GM12891 (cell line): ENCODE results near the gene DUSP5.

ENCODE experiments used
- DNase-seq: peaks from one replicate; pipeline ENCODE4 v3.0.0; 2011; ENCODE audit warnings: low spot score; ENCODE audit not compliant: insufficient read length
- FAIRE-seq: peaks from 2 replicates; lab custom pipeline; 2011; peaks lifted over from hg19 to GRCh38; lab: Jason Lieb, UNC
- PAX5 ChIP-seq: IDR thresholded peaks from 2 replicates; pipeline ENCODE4 v1.6.1; 2011; ENCODE audit warnings: low read length, moderate library complexity, mild to moderate bottlenecking; ENCODE audit not compliant: insufficient read depth, severe bottlenecking
- POLR2A ChIP-seq: IDR thresholded peaks from 2 replicates; pipeline ENCODE4 v1.6.1; 2011; ENCODE audit warnings: low read depth, low read length, control low read depth
- POLR2AphosphoS5 ChIP-seq: IDR thresholded peaks from 2 replicates; pipeline ENCODE4 v1.6.1; 2011; ENCODE audit warnings: low read depth, low read length, control low read depth
- POU2F2 ChIP-seq: IDR thresholded peaks from 2 replicates; pipeline ENCODE4 v1.6.1; 2011; ENCODE audit warnings: low read depth, mild to moderate bottlenecking, control low read depth, low read length, moderate library complexity
- SPI1 ChIP-seq: IDR thresholded peaks from 2 replicates; pipeline ENCODE4 v1.6.1; 2011; ENCODE audit warnings: low read depth, low read length, control low read depth
- TAF1 ChIP-seq: IDR thresholded peaks from 2 replicates; pipeline ENCODE4 v1.6.1; 2011; ENCODE audit warnings: low read depth, low read length, control low read depth

The DUSP5 gene

DNA sequence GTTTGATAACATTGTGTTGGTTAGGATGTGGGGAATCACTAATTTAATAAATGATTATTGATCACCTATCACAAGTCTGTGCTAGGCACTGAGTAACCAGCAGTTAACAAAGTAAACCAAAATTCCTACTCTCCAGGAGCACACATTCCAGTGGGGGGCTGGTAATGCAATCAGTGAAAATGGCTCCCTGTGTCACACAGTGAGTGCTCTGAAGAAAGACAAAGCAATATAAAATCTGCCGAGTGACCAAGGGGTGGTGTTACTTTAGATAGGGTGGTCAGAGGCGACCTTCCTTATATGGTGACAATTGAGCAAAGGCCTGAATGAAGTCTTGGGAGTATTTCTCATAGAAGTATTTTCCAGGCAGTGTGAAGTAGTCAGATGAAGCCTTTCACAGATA, 56.2 kb downstream of the DUSP5 start:
- TF ChIP-seq TAF1 (no peak), POU2F2 (no peak), PAX5 (no peak), SPI1 (no peak), POLR2AphosphoS5 (no peak), POLR2A (no peak)
- FAIRE-seq: no peak

DNA sequence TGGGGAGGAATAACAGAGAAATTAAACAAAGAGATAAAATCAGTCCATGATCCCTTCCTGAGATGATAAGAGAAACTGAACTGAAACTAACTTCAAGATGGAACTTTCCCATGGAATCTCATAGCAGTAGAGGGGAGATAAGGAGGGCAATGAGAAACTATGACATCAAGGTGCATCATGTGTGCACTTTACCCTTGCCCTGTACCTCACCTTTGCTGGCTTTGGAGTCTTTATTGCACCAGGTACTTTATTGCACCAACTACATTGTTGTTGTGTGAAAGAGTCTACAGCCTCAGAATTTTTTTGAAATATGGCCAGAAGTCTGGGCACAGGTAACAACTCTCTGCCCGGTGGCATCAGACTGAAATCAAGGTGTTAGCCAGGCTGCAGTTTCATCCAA, 58.6 kb downstream of the DUSP5 start:
- TF ChIP-seq POLR2A (no peak), POU2F2 (no peak)
- no peak for FAIRE-seq
- no peak for DNase-seq

More for the DNA sequence above, 56.2 kb downstream of the DUSP5 start:
- no peak for DNase-seq

DNA sequence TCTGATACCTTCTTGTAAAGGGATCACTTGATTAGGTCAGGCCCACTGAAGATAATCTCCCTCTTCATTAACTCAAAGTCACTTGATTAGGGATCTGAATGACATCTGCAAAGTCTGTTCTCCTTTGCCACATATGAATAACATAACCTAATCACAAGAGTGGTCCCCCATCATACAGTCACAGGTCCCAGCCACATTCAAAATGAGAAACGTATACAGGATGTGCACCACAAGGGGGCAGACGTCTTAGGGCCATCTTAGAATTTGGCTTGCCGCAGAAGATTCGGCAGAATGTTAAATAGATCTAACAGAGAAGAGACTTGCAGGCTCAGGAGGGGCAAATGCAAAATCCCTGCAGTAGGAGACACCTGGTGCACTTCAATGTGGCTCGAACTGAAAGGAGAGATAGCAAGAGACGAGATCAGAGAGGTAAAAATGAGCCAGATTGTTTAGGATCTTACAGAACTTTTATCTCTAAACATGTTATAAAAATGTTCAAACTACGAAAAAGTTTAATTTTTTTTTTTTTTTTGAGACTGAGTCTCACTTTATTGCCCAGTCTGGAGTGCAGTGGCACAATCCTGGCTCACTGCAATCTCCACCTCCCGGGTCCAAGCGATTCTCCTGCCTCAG, 59.4 kb downstream of the DUSP5 start:
- FAIRE-seq: peak; percentile 97
- DNase-seq: peak; percentile 27
- TF ChIP-seq SPI1 (no peak), TAF1 (no peak), PAX5 (no peak), POLR2AphosphoS5 (no peak), POU2F2 (no peak), POLR2A (no peak)

DNA sequence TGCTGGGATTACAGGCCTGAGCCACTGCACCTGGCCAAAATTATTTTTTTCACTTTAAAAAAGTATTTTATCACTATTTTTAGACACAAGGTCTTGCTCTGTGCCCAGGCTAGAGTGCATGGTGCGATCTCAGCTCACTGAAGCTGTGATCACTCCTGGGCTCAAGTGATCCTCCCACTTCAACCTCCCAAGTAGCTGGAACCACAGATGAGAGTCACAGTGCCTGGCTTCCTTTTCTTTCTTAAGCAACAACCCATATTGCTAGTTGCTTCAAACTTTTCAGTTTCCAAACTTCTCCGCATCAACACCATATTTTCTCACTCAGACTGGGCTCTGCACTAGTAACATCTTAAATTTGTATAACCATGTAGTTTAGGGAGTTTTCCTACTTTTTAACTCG, 60.3 kb downstream of the DUSP5 start:
- TF ChIP-seq TAF1 (no peak), PAX5 (no peak), SPI1 (no peak), POU2F2 (no peak), POLR2A (no peak), POLR2AphosphoS5 (no peak)
- FAIRE-seq (no peak), DNase-seq (no peak)

DNA sequence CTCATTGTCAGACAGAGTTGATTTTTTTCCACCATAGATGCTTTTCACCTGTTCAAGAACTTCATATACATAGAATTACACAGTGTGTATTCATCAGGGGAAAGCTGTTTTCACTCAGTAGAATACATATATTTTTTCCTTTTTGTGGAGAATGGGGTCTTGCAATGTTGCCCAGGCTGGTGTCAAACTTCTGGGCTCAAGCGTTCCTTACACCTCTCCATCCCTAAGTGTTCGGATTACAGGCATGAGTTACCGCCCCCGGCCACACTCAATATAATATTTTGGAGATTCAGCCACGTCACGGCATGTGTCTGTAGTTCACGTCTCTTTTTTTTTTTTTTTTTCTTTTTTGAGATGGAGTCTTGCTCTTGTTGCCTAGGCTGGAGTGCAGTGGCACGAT, 62.3 kb downstream of the DUSP5 start:
- TF ChIP-seq TAF1 (no peak), PAX5 (no peak), POLR2AphosphoS5 (no peak), POU2F2 (no peak), SPI1 (no peak), POLR2A (no peak)
- FAIRE-seq: no peak

More for the DNA sequence above, 62.3 kb downstream of the DUSP5 start:
- no peak for DNase-seq
